HepG2 (cell line): Measurements from ENCODE around the gene TSNAXIP1. TPM values are rescaled to one million over a fixed set of nuclear protein-coding genes. Genes with fewer than 3 reads are reported as not detected.

Experiments
- ATF7 ChIP-seq, 2 experiments: fragments of 450-650 bp in 1 of 2; sonication (generic) in 1 of 2; formaldehyde crosslinking in 1 of 2; IDR thresholded peaks; 2 replicates each; pipeline versions ENCODE4 v1.4.0 to v1.6.1; 2016 to 2020; ENCODE audit warnings: antibody characterized with exemption in 1 of 2, mild to moderate bottlenecking in 1 of 2, missing genetic modification reagents in 1 of 2
- BORCS8-MEF2B ChIP-seq: sonication (generic); formaldehyde crosslinking; IDR thresholded peaks from 2 replicates; pipeline ENCODE4 v1.8.0; 2022; ENCODE audit warnings: mild to moderate bottlenecking, missing genetic modification reagents
- GABPB1 ChIP-seq: IDR thresholded peaks from 2 replicates; pipeline ENCODE4 v1.6.1; 2016; ENCODE audit warnings: mild to moderate bottlenecking, missing genetic modification reagents, moderate library complexity, missing compliant biosample characterization
- MAZ ChIP-seq, 2 experiments: sonication (generic) in 1 of 2; formaldehyde crosslinking in 1 of 2; IDR thresholded peaks; 2 replicates each; pipeline versions ENCODE4 v1.5.0 to v1.6.1; 2012 to 2020; ENCODE audit warnings: low read depth in 2 of 2, mild to moderate bottlenecking in 2 of 2, borderline replicate concordance in 1 of 2, improper control_type of control experiment in 1 of 2, low read length in 1 of 2, missing genetic modification reagents in 1 of 2, moderate library complexity in 1 of 2
- MED13 ChIP-seq: sonication (generic); formaldehyde crosslinking; IDR thresholded peaks from 2 replicates; pipeline ENCODE4 v1.5.0; 2020; ENCODE audit warnings: missing genetic modification reagents
- MYC ChIP-seq: sonication (generic); formaldehyde crosslinking; IDR thresholded peaks from 2 replicates; pipeline ENCODE4 v1.9.0; 2021; ENCODE audit warnings: missing genetic modification reagents, borderline replicate concordance
- ONECUT2 ChIP-seq: sonication (generic); formaldehyde crosslinking; IDR thresholded peaks from 2 replicates; pipeline ENCODE4 v1.4.0; 2020; ENCODE audit warnings: missing genetic modification reagents
- PLSCR1 ChIP-seq: sonication (generic); formaldehyde crosslinking; IDR thresholded peaks from 2 replicates; pipeline ENCODE4 v1.5.0; 2020; ENCODE audit warnings: missing genetic modification reagents, mild to moderate bottlenecking, borderline replicate concordance
- RBM39 ChIP-seq: fragments of 200-400 bp; formaldehyde crosslinking; IDR thresholded peaks from one replicate; pipeline ENCODE4 v1.6.1; 2018; ENCODE audit warnings: antibody characterized with exemption, mild to moderate bottlenecking, low read depth, low read length; ENCODE audit not compliant: poor library complexity, severe bottlenecking
- SOX6 ChIP-seq, 2 experiments: fragments of 450-650 bp in 1 of 2; sonication (generic) in 1 of 2; formaldehyde crosslinking in 1 of 2; IDR thresholded peaks; 2 replicates each; pipeline versions ENCODE4 v1.4.0 to v1.6.1; 2017 to 2020; ENCODE audit warnings: antibody characterized with exemption in 1 of 2, mild to moderate bottlenecking in 1 of 2, missing genetic modification reagents in 1 of 2
- SP2 ChIP-seq: sonication (generic); formaldehyde crosslinking; IDR thresholded peaks from 2 replicates; pipeline ENCODE4 v1.5.1; 2020; ENCODE audit warnings: mild to moderate bottlenecking, missing genetic modification reagents
- SYNCRIP ChIP-seq: fragments of 200-400 bp; formaldehyde crosslinking; IDR thresholded peaks from 2 replicates; pipeline ENCODE4 v1.6.1; 2018; ENCODE audit warnings: mild to moderate bottlenecking, low read depth, low read length; ENCODE audit not compliant: insufficient read depth
- TEAD3 ChIP-seq: optimal IDR thresholded peaks from 2 replicates; pipeline ENCODE3; 2016; ENCODE audit warnings: borderline replicate concordance
- THAP11 ChIP-seq: IDR thresholded peaks from 2 replicates; pipeline ENCODE4 v1.6.1; 2016; ENCODE audit warnings: missing biosample characterization, missing genetic modification reagents
- TRAFD1 ChIP-seq: sonication (generic); formaldehyde crosslinking; IDR thresholded peaks from 2 replicates; pipeline ENCODE4 v1.5.1; 2020; ENCODE audit warnings: missing genetic modification reagents, mild to moderate bottlenecking, borderline replicate concordance
- ZNF20 ChIP-seq: sonication (generic); formaldehyde crosslinking; IDR thresholded peaks from 2 replicates; pipeline ENCODE4 v1.4.0; 2020; ENCODE audit warnings: mild to moderate bottlenecking, moderate library complexity, missing genetic modification reagents
- ZNF546 ChIP-seq: sonication (generic); formaldehyde crosslinking; conservative IDR thresholded peaks from 2 replicates; pipeline ENCODE4 v1.8.1; 2023; ENCODE audit warnings: mild to moderate bottlenecking, missing genetic modification reagents
- ZNF569 ChIP-seq: sonication (generic); formaldehyde crosslinking; IDR thresholded peaks from 2 replicates; pipeline ENCODE4 v1.5.0; 2020; ENCODE audit warnings: mild to moderate bottlenecking, missing genetic modification reagents, moderate library complexity, borderline replicate concordance
- ZNF572 ChIP-seq: sonication (generic); formaldehyde crosslinking; IDR thresholded peaks from 2 replicates; pipeline ENCODE4 v1.5.1; 2020; ENCODE audit warnings: mild to moderate bottlenecking, missing genetic modification reagents
- ZNF605 ChIP-seq: sonication (generic); formaldehyde crosslinking; IDR thresholded peaks from 2 replicates; pipeline ENCODE4 v1.8.0; 2022; ENCODE audit warnings: mild to moderate bottlenecking, missing genetic modification reagents
- ZNF616 ChIP-seq: sonication (generic); formaldehyde crosslinking; IDR thresholded peaks from 2 replicates; pipeline ENCODE4 v1.5.0; 2020; ENCODE audit warnings: low read depth, mild to moderate bottlenecking, missing genetic modification reagents
- ZNF660 ChIP-seq: sonication (generic); formaldehyde crosslinking; IDR thresholded peaks from 2 replicates; pipeline ENCODE4 v1.5.1; 2020; ENCODE audit warnings: mild to moderate bottlenecking, low read depth, missing genetic modification reagents, borderline replicate concordance
- ZNF703 ChIP-seq: sonication (generic); formaldehyde crosslinking; IDR thresholded peaks from 2 replicates; pipeline ENCODE4 v1.5.1; 2020; ENCODE audit warnings: missing genetic modification reagents, mild to moderate bottlenecking, moderate library complexity, borderline replicate concordance
- ZNF782 ChIP-seq: sonication (generic); formaldehyde crosslinking; IDR thresholded peaks from 2 replicates; pipeline ENCODE4 v1.4.0; 2020; ENCODE audit warnings: missing genetic modification reagents, mild to moderate bottlenecking, borderline replicate concordance
- ZNF883 ChIP-seq: sonication (generic); formaldehyde crosslinking; IDR thresholded peaks from 2 replicates; pipeline ENCODE4 v1.5.1; 2020; ENCODE audit warnings: mild to moderate bottlenecking, missing genetic modification reagents; ENCODE audit errors: not compliant biosample characterization
- polyA plus RNA-seq, 8 experiments: library from polyadenylated mRNA; depleted of rRNA in 3 of 8; stranded (reverse) in 7 of 8; unstranded in 1 of 8; fragments of >200 nt; fragmentation: Illumina TruSeq in 4 of 8; extraction: Trizol in 4 of 8; gene quantifications; 2 replicates each; pipeline versions ENCODE4 v1.2.1 to v1.2.3, GENCODE V29; 2011 to 2016; ENCODE audit warnings: low read depth in 4 of 8, missing spikeins in 1 of 8, mixed read lengths in 1 of 8; ENCODE audit not compliant: insufficient read depth in 1 of 8
- total RNA-seq, 5 experiments: library from RNA; depleted of rRNA; stranded (reverse); fragments of >200 nt; fragmentation: Illumina TruSeq; extraction: Trizol; gene quantifications; 2 replicates each; pipeline ENCODE4 v1.2.3, GENCODE V29; 2016; ENCODE audit warnings: low read depth in 1 of 5
- TF ChIP-seq, protein P1 (sequence below): sonication (generic); formaldehyde crosslinking; IDR thresholded peaks from 2 replicates; pipeline ENCODE4 v1.8.0; 2022; ENCODE audit warnings: low read depth, missing genetic modification reagents

The TSNAXIP1 gene
- total and polyA plus RNA-seq, 2 of the 13 experiments (the other 11 are each of a cell fraction or from before 2014, with no cell fraction given), result 0.37 to 0.86 TPM

GRCh38 chr16:67807148-67807682 lies 526 bp downstream of the TSNAXIP1 start (continued):
- TF ChIP-seq, protein P1, sequence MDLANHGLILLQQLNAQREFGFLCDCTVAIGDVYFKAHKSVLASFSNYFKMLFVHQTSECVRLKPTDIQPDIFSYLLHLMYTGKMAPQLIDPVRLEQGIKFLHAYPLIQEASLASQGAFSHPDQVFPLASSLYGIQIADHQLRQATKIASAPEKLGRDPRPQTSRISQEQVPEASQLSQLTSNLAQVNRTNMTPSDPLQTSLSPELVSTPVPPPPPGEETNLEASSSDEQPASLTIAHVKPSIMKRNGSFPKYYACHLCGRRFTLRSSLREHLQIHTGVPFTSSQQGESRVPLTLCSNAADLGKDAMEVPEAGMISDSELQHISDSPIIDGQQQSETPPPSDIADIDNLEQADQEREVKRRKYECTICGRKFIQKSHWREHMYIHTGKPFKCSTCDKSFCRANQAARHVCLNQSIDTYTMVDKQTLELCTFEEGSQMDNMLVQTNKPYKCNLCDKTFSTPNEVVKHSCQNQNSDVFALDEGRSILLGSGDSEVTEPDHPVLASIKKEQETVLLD, result no peak
- no peak for TF ChIP-seq TEAD3 (CRISPR knock-in tag)
- TF ChIP-seq ZNF20 (CRISPR knock-in tag), result no peak
- TF ChIP-seq ZNF605, result peak; percentile 72; the same call in 1 of the 2 replicates
- no peak for TF ChIP-seq SYNCRIP
- no peak for TF ChIP-seq MED13 (CRISPR knock-in tag)
- no peak for TF ChIP-seq ZNF703 (CRISPR knock-in tag)
- TF ChIP-seq TRAFD1 (CRISPR knock-in tag), result no peak
- TF ChIP-seq SP2 (CRISPR knock-in tag), result no peak
- no peak for TF ChIP-seq SOX6 (IDR thresholded peaks at IDR 0.05)
- TF ChIP-seq SOX6 (CRISPR knock-in tag; IDR thresholded peaks at IDR 0.05), result no peak
- no peak for TF ChIP-seq ZNF616 (CRISPR knock-in tag)
- TF ChIP-seq ONECUT2 (CRISPR knock-in tag), result no peak
- peak; percentile 1 for TF ChIP-seq RBM39
- no peak for TF ChIP-seq PLSCR1 (CRISPR knock-in tag)
- no peak for TF ChIP-seq ATF7 (IDR thresholded peaks at IDR 0.05)
- TF ChIP-seq ATF7 (CRISPR knock-in tag; IDR thresholded peaks at IDR 0.05), result no peak
- peak; percentile 44; the same call in 1 of the 2 replicates for TF ChIP-seq ZNF572 (CRISPR knock-in tag)
- no peak for TF ChIP-seq MAZ (IDR thresholded peaks at IDR 0.05; ENCODE audit: borderline replicate concordance, low read depth, low read length)
- no peak for TF ChIP-seq MAZ (CRISPR knock-in tag; IDR thresholded peaks at IDR 0.05; ENCODE audit: low read depth)
- TF ChIP-seq ZNF546 (CRISPR knock-in tag), result no peak
- no peak for TF ChIP-seq BORCS8-MEF2B (CRISPR knock-in tag)
- no peak for TF ChIP-seq MYC
- no peak for TF ChIP-seq ZNF569 (CRISPR knock-in tag)
- TF ChIP-seq ZNF782 (CRISPR knock-in tag), result 0 out of 2 replicates have a peak, but pooled peaks have one; percentile 57
- TF ChIP-seq ZNF883 (CRISPR knock-in tag), result no peak
- TF ChIP-seq GABPB1 (CRISPR knock-in tag), result no peak
- no peak for TF ChIP-seq THAP11 (CRISPR knock-in tag)
- no peak for TF ChIP-seq ZNF660 (CRISPR knock-in tag)
